ENCODE results near the gene CD38. TPM values are rescaled to one million over a fixed set of nuclear protein-coding genes. Genes with fewer than 3 reads are reported as not detected.

Gene CD38
- total RNA-seq, 1 experiment from 2014 or later = 0.12 TPM

- no peak for DNase-seq (ENCODE audit: low read depth)
These were observed 119.4 kb downstream of the CD38 start for GRCh38 chr4:15897577-15897976.

DNA sequence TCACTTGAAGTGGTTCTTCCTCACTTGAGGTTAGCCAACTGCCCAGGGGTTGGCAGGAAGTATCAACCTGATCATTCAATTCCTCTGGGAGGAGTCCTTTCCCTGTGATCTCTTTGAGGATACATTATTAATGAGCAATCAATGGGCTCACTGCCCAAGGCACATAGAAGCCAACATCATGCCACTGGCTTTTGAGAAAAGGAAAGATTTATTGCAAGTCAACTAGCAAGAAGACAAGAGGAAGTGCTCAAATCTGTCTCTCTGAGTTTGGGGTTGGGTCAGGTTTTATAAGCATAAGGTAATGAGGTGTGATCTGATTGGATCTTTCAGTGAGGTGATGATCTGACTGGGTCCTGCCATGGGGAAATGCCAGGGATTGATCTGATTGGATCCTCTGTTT is 120.8 kb downstream of the CD38 start:
- DNase-seq (ENCODE audit: low read depth) = no peak

- DNase-seq (ENCODE audit: low read depth) = no peak
These were observed 121.4 kb downstream of the CD38 start for GRCh38 chr4:15899511-15899910.

DNA sequence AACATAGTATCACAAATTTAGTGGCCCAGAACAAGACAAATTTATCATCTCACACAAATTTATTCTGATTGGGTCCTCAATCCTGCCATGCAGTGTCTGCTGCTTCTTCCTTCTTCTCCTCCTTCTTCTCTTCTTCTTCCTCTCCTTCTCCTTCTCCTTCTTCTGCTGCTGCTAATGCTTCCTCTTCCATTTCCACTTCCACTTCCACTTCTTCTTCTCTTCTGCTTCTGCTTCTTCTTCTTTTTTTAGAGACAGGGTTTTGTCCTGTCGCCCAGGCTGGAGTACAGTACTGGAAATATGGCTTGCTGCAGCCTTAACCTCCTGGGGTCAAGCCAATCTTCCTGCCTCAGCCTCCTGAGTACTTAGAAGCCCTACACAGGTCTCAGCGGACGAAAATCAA is 122.9 kb downstream of the CD38 start:
- DNase-seq (ENCODE audit: low read depth) = no peak

GRCh38 chr4:15901998-15902397 is 123.9 kb downstream of the CD38 start:
- DNase-seq (ENCODE audit: low read depth) = no peak

- no peak for DNase-seq (ENCODE audit: low read depth)
These were observed 124.6 kb downstream of the CD38 start for GRCh38 chr4:15902746-15903145.

Other genes starting within 250 kb of the CD38 start
- gene FBXL5, start 123.0 kb upstream of the CD38 start, total RNA-seq (2014; rRNA removed; shearing (Covaris generic)) = 88.7 and 89.0 TPM in 2 replicates
- gene FAM200B, start 96.5 kb upstream of the CD38 start, total RNA-seq (2014; rRNA removed; shearing (Covaris generic)) = 57.0 and 58.6 TPM in 2 replicates
- 15.3 and 21.2 TPM in 2 replicates for gene BST1, start 75.3 kb upstream of the CD38 start, total RNA-seq (2014; rRNA removed; shearing (Covaris generic))
- not detected in 2 replicates for gene FGFBP1, start 160.4 kb downstream of the CD38 start, total RNA-seq (2014; rRNA removed; shearing (Covaris generic))
- 0.20 TPM in 1 of 2 replicates, not detected in the other for gene FGFBP2, start 184.8 kb downstream of the CD38 start, total RNA-seq (2014; rRNA removed; shearing (Covaris generic))